HG02884 (cell line): ENCODE measurements around the gene HDAC2.
"Not testable (repeated sequence)": the region's sequence is repeated elsewhere in the genome, so short reads cannot be mapped to it uniquely, and the experiment has no call there.

ENCODE experiments used
- ATAC-seq: cut with Tn5 transposase; IDR thresholded peaks from one replicate; pipeline ENCODE4 v1.9.1; 2021; ENCODE audit warnings: mild to moderate bottlenecking, moderate library complexity; ENCODE audit not compliant: unreplicated experiment

The HDAC2 gene

GRCh38 chr6:113920663-113921267 is 50.2 kb downstream of the HDAC2 start:
- peak; percentile 88 for ATAC-seq

- ATAC-seq: not testable (repeated sequence)
Observed at GRCh38 chr6:113910285-113910684, 60.7 kb downstream of the HDAC2 start.

- ATAC-seq: no peak
Observed at GRCh38 chr6:113909224-113909856, 61.6 kb downstream of the HDAC2 start.

- ATAC-seq: no peak
Observed at GRCh38 chr6:113908801-113909200, 62.1 kb downstream of the HDAC2 start.

GRCh38 chr6:113907102-113907815 is 63.7 kb downstream of the HDAC2 start:
- ATAC-seq: no peak

GRCh38 chr6:113903666-113904330 is 67.2 kb downstream of the HDAC2 start:
- no peak for ATAC-seq

GRCh38 chr6:113901482-113901881 is 69.5 kb downstream of the HDAC2 start:
- no peak for ATAC-seq

- ATAC-seq: no peak
Observed at GRCh38 chr6:113894712-113895674, 76.0 kb downstream of the HDAC2 start.

- ATAC-seq: no peak
Observed at GRCh38 chr6:113893866-113894265, 77.1 kb downstream of the HDAC2 start.

GRCh38 chr6:113893451-113893850 is 77.5 kb downstream of the HDAC2 start:
- no peak for ATAC-seq

GRCh38 chr6:113888956-113889630 is 81.9 kb downstream of the HDAC2 start:
- no peak for ATAC-seq

- no peak for ATAC-seq
Observed at GRCh38 chr6:113888493-113888892, 82.5 kb downstream of the HDAC2 start.

GRCh38 chr6:113886512-113886911 is 84.4 kb downstream of the HDAC2 start:
- no peak for ATAC-seq

GRCh38 chr6:113884011-113884410 is 86.9 kb downstream of the HDAC2 start:
- no peak for ATAC-seq
